CD8-positive, alpha-beta memory T cell (primary cell): Measurements from ENCODE around the gene TXNL1. TPM values are rescaled to one million over a fixed set of nuclear protein-coding genes. Genes with fewer than 3 reads are reported as not detected.
A peak's percentile ranks its signal among the peaks of the same experiment; 100 is the strongest.

Source experiments
- CTCF ChIA-PET: fragments of 350-600 bp; sonication (Branson Sonifier 250); formaldehyde crosslinking; loops from one replicate; lab custom pipeline; 2021; ENCODE audit warnings: antibody characterized with exemption; lab: Charles Lee
- POLR2A ChIA-PET: fragments of 350-600 bp; sonication (Branson Sonifier 250); formaldehyde crosslinking; loops from one replicate; lab custom pipeline; 2021; ENCODE audit warnings: antibody characterized with exemption; lab: Charles Lee
- DNase-seq, 5 donors: peaks; one replicate each; pipeline versions ENCODE4 v3.0.0 to v3.0.0-alpha.2; 2020 to 2022; ENCODE audit warnings: mixed read lengths in 1 of 5
- H3K27ac ChIP-seq: one replicate; pipeline ENCODE4 v1.7.0; 2013; ENCODE audit warnings: low read depth, mild to moderate bottlenecking, low read length, moderate library complexity
- H3K27me3 ChIP-seq: 2 replicates; pipeline ENCODE4 v1.7.0; 2013; ENCODE audit warnings: low read length, mild to moderate bottlenecking; ENCODE audit not compliant: insufficient read depth, poor library complexity, severe bottlenecking
- H3K36me3 ChIP-seq: 2 replicates; pipeline ENCODE4 v1.7.0; 2013; ENCODE audit warnings: mild to moderate bottlenecking, low read length, moderate library complexity; ENCODE audit not compliant: insufficient read depth
- H3K4me1 ChIP-seq: 2 replicates; pipeline ENCODE4 v1.7.0; 2013; ENCODE audit warnings: mild to moderate bottlenecking, low read length, moderate library complexity; ENCODE audit not compliant: insufficient read depth
- H3K4me3 ChIP-seq: 2 replicates; pipeline ENCODE4 v1.7.0; 2013; ENCODE audit warnings: mild to moderate bottlenecking, low read length
- H3K9me3 ChIP-seq: 2 replicates; pipeline ENCODE4 v1.7.0; 2013; ENCODE audit warnings: mild to moderate bottlenecking, low read length
- H3K27ac Mint-ChIP-seq, 8 donors: one replicate each; pipeline ENCODE4 v1.8.0; 2020 to 2021; ENCODE audit warnings: mixed read lengths in 8 of 8, mild to moderate bottlenecking in 6 of 8, inconsistent platforms in 3 of 8, moderate library complexity in 3 of 8
- H3K27me3 Mint-ChIP-seq, 2 donors: one replicate each; pipeline ENCODE4 v1.8.0; 2020 to 2021; ENCODE audit warnings: mixed read lengths in 2 of 2, mild to moderate bottlenecking in 1 of 2, moderate library complexity in 1 of 2
- H3K36me3 Mint-ChIP-seq, 3 donors: one replicate each; pipeline ENCODE4 v1.8.0; 2020 to 2021; ENCODE audit warnings: mixed read lengths in 3 of 3, inconsistent platforms in 1 of 3, mild to moderate bottlenecking in 1 of 3
- H3K4me1 Mint-ChIP-seq, 3 donors: one replicate each; pipeline ENCODE4 v1.8.0; 2020 to 2021; ENCODE audit warnings: mixed read lengths in 3 of 3, inconsistent platforms in 1 of 3, mild to moderate bottlenecking in 1 of 3
- H3K4me3 Mint-ChIP-seq, 7 donors: one replicate each; pipeline ENCODE4 v1.8.0; 2020 to 2021; ENCODE audit warnings: mixed read lengths in 7 of 7, mild to moderate bottlenecking in 6 of 7, moderate library complexity in 4 of 7, inconsistent platforms in 2 of 7
- H3K9me3 Mint-ChIP-seq, 5 donors: one replicate each; pipeline ENCODE4 v1.8.0; 2020 to 2022; ENCODE audit warnings: mixed read lengths in 5 of 5, mild to moderate bottlenecking in 3 of 5, moderate library complexity in 2 of 5, inconsistent platforms in 1 of 5
- polyA plus RNA-seq: library from polyadenylated mRNA; unstranded; fragments of 300-500 nt; fragmentation: Illumina TruSeq; gene quantifications from one replicate; pipeline ENCODE4 v1.2.3, GENCODE V29; 2021
- total RNA-seq, 2 experiments: library from RNA; stranded (reverse); gene quantifications; one replicate each; pipeline ENCODE4 v1.2.3, GENCODE V29; 2021

Gene TXNL1
- total and polyA plus RNA-seq, 3 experiments from 2014 or later: 57.1 to 91.6 (median 86.8) TPM

GRCh38 chr18:56627991-56628390, 10.4 kb downstream of the TXNL1 start:
- Histone ChIP-seq H3K36me3 (peaks cover 6% of the 10 kb centered on the region), H3K4me1 (no peaks in the 10 kb centered on the region), H3K4me3 (no peak overlapping the region), H3K9me3 (no peaks in the 10 kb centered on the region), H3K27me3 (no peaks in the 10 kb centered on the region), H3K27ac (no peak overlapping the region)
- no peak for DNase-seq
- Mint-ChIP-seq H3K36me3 (peaks cover 0 to 54% (median 10%) of the 10 kb centered on the region in 3 donors), H3K27ac (no peak overlapping the region), H3K9me3 (no peaks in the 10 kb centered on the region), H3K4me1 (peaks cover 62 to 83% (median 75%) of the 10 kb centered on the region in 3 donors), H3K4me3 (no peak overlapping the region), H3K27me3 (no peaks in the 10 kb centered on the region)
- ChIA-PET POLR2A (no interaction called here), CTCF (no interaction called here)

GRCh38 chr18:56615738-56616520, 22.5 kb downstream of the TXNL1 start:
- no peaks in the 10 kb centered on the region for H3K27me3 Mint-ChIP-seq
- peaks cover 19% of the 10 kb centered on the region for H3K36me3 ChIP-seq
- peaks cover 16 to 66% (median 22%) of the 10 kb centered on the region in 3 donors for H3K36me3 Mint-ChIP-seq
- POLR2A ChIA-PET: no interaction called here
- no peak overlapping the region for H3K4me3 ChIP-seq
- H3K4me1 ChIP-seq: no peaks in the 10 kb centered on the region
- H3K27ac ChIP-seq: no peak overlapping the region
- H3K4me3 Mint-ChIP-seq: no peak overlapping the region
- H3K27me3 ChIP-seq: no peaks in the 10 kb centered on the region
- no peak for DNase-seq
- H3K9me3 Mint-ChIP-seq: no peaks in the 10 kb centered on the region
- CTCF ChIA-PET: no interaction called here
- peaks cover 0 to 8% (median 7%) of the 10 kb centered on the region in 3 donors for H3K4me1 Mint-ChIP-seq
- H3K9me3 ChIP-seq: no peaks in the 10 kb centered on the region
- peak overlapping the region in 1 of 8 donors; percentile 18 for H3K27ac Mint-ChIP-seq

- Mint-ChIP-seq H3K4me3 (no peak overlapping the region), H3K27ac (no peak overlapping the region), H3K9me3 (no peaks in the 10 kb centered on the region), H3K27me3 (no peaks in the 10 kb centered on the region), H3K4me1 (peaks cover 0 to 4% (median 0%) of the 10 kb centered on the region in 3 donors), H3K36me3 (peaks cover 0 to 68% (median 16%) of the 10 kb centered on the region in 3 donors)
- Histone ChIP-seq H3K4me1 (no peaks in the 10 kb centered on the region), H3K4me3 (no peak overlapping the region), H3K9me3 (no peaks in the 10 kb centered on the region), H3K36me3 (peaks cover 13% of the 10 kb centered on the region), H3K27me3 (no peaks in the 10 kb centered on the region), H3K27ac (no peak overlapping the region)
- no peak for DNase-seq
- ChIA-PET POLR2A (no interaction called here), CTCF (no interaction called here)
These were observed 31.8 kb downstream of the TXNL1 start for GRCh38 chr18:56606618-56607017.

GRCh38 chr18:56598422-56598821, 40.0 kb downstream of the TXNL1 start:
- CTCF ChIA-PET: no interaction called here
- H3K9me3 Mint-ChIP-seq: peaks cover 0 to 2% (median 0%) of the 10 kb centered on the region in 5 donors

GRCh38 chr18:56593906-56594305, 44.5 kb downstream of the TXNL1 start:
- CTCF ChIA-PET: no interaction called here
- peaks cover 0 to 2% (median 0%) of the 10 kb centered on the region in 5 donors for H3K9me3 Mint-ChIP-seq
- H3K4me3 Mint-ChIP-seq: no peak overlapping the region
- H3K27me3 Mint-ChIP-seq: peaks cover 0 to 2% of the 10 kb centered on the region in 2 donors
- no peak overlapping the region for H3K4me3 ChIP-seq
- H3K4me1 Mint-ChIP-seq: no peaks in the 10 kb centered on the region
- H3K9me3 ChIP-seq: no peaks in the 10 kb centered on the region
- H3K36me3 ChIP-seq: no peaks in the 10 kb centered on the region
- POLR2A ChIA-PET: no interaction called here
- no peaks in the 10 kb centered on the region for H3K4me1 ChIP-seq
- H3K36me3 Mint-ChIP-seq: peaks cover 0 to 3% (median 0%) of the 10 kb centered on the region in 3 donors
- H3K27ac ChIP-seq: no peak overlapping the region
- H3K27me3 ChIP-seq: no peaks in the 10 kb centered on the region
- no peak for DNase-seq
- no peak overlapping the region for H3K27ac Mint-ChIP-seq

More at GRCh38 chr18:56598422-56598821, 40.0 kb downstream of the TXNL1 start:
- Histone ChIP-seq H3K4me3 (no peak overlapping the region), H3K36me3 (no peaks in the 10 kb centered on the region), H3K4me1 (no peaks in the 10 kb centered on the region), H3K27ac (no peak overlapping the region), H3K9me3 (no peaks in the 10 kb centered on the region), H3K27me3 (no peaks in the 10 kb centered on the region)
- Mint-ChIP-seq H3K36me3 (peaks cover 0 to 13% (median 3%) of the 10 kb centered on the region in 3 donors), H3K27ac (no peak overlapping the region), H3K4me3 (no peak overlapping the region), H3K27me3 (no peaks in the 10 kb centered on the region), H3K4me1 (no peaks in the 10 kb centered on the region)
- no peak for DNase-seq
- POLR2A ChIA-PET: interaction anchor here (0.6 kb wide), 1 partner anchor 1647 kb away, joined by 3 read pairs; no protein-coding TSS in a partner anchor

GRCh38 chr18:56580026-56580425, 58.4 kb downstream of the TXNL1 start:
- Mint-ChIP-seq H3K9me3 (peaks cover 0 to 5% (median 3%) of the 10 kb centered on the region in 5 donors), H3K4me3 (no peak overlapping the region), H3K27ac (no peak overlapping the region), H3K36me3 (no peaks in the 10 kb centered on the region), H3K4me1 (no peaks in the 10 kb centered on the region), H3K27me3 (peaks cover 2 to 29% of the 10 kb centered on the region in 2 donors)
- Histone ChIP-seq H3K4me1 (no peaks in the 10 kb centered on the region), H3K9me3 (no peaks in the 10 kb centered on the region), H3K27ac (no peak overlapping the region), H3K36me3 (no peaks in the 10 kb centered on the region), H3K4me3 (no peak overlapping the region), H3K27me3 (no peaks in the 10 kb centered on the region)
- CTCF ChIA-PET: no interaction called here
- POLR2A ChIA-PET: no interaction called here
- no peak for DNase-seq

GRCh38 chr18:56579451-56579850, 58.9 kb downstream of the TXNL1 start:
- H3K4me1 Mint-ChIP-seq: no peaks in the 10 kb centered on the region
- CTCF ChIA-PET: no interaction called here

GRCh38 chr18:56576826-56577573, 61.4 kb downstream of the TXNL1 start:
- no peak overlapping the region for H3K27ac Mint-ChIP-seq
- no peak overlapping the region for H3K27ac ChIP-seq
- no peaks in the 10 kb centered on the region for H3K4me1 ChIP-seq
- H3K27me3 Mint-ChIP-seq: peaks cover 8 to 42% of the 10 kb centered on the region in 2 donors
- no peaks in the 10 kb centered on the region for H3K4me1 Mint-ChIP-seq
- H3K36me3 Mint-ChIP-seq: no peaks in the 10 kb centered on the region
- no peak overlapping the region for H3K4me3 Mint-ChIP-seq
- H3K9me3 Mint-ChIP-seq: peaks cover 0 to 5% (median 3%) of the 10 kb centered on the region in 5 donors
- no peak overlapping the region for H3K4me3 ChIP-seq
- H3K9me3 ChIP-seq: no peaks in the 10 kb centered on the region
- H3K36me3 ChIP-seq: no peaks in the 10 kb centered on the region
- no peaks in the 10 kb centered on the region for H3K27me3 ChIP-seq
- ChIA-PET POLR2A (no interaction called here), CTCF (no interaction called here)
- DNase-seq: no peak

More at GRCh38 chr18:56579451-56579850, 58.9 kb downstream of the TXNL1 start:
- Mint-ChIP-seq H3K27me3 (peaks cover 5 to 34% of the 10 kb centered on the region in 2 donors), H3K36me3 (no peaks in the 10 kb centered on the region), H3K4me3 (no peak overlapping the region), H3K27ac (no peak overlapping the region), H3K9me3 (peaks cover 0 to 5% (median 3%) of the 10 kb centered on the region in 5 donors)
- Histone ChIP-seq H3K27me3 (no peaks in the 10 kb centered on the region), H3K9me3 (no peaks in the 10 kb centered on the region), H3K36me3 (no peaks in the 10 kb centered on the region), H3K27ac (no peak overlapping the region), H3K4me3 (no peak overlapping the region), H3K4me1 (no peaks in the 10 kb centered on the region)
- no peak for DNase-seq
- POLR2A ChIA-PET: no interaction called here
